A549 treated with AZD2906 at 1 μM for 4 hours (cell line): ENCODE measurements around the gene NAP1L2. TPM values are rescaled to one million over a fixed set of nuclear protein-coding genes. Genes with fewer than 3 reads are reported as not detected.

ENCODE experiments used
- total RNA-seq: library from RNA; stranded (reverse); fragments of 200-300 nt; extraction: Qiagen RNA extraction; gene quantifications from 5 replicates; pipeline ENCODE4 v1.2.3, GENCODE V29; 2022

Gene NAP1L2
- 0.94 to 1.1 TPM (median 1.0 TPM) in 5 replicates for total RNA-seq

GRCh38 chrX:73214426-73215094, at the start of gene NAP1L2:
Gene NAP1L2, minus strand, starts transcription at chrX:73214851. Its CDS starts 359 bp downstream, at chrX:73214492.

Other genes with a start within 250 kb of the NAP1L2 start
- 0.03 TPM in 1 of 5 replicates, not detected in the others for gene PABPC1L2B, start 211.9 kb downstream of the NAP1L2 start, total RNA-seq
- gene PABPC1L2A, start 135.3 kb downstream of the NAP1L2 start, total RNA-seq, result not detected in 5 replicates
- not detected in 5 replicates for gene CDX4, start 232.2 kb upstream of the NAP1L2 start, total RNA-seq